Osteoblast (primary cell): ENCODE data around the gene TMEM178B. TPM values are rescaled to one million over a fixed set of nuclear protein-coding genes. Genes with fewer than 3 reads are reported as not detected.

Experiments
- DNase-seq: peaks from one replicate; pipeline ENCODE4 v3.0.0; 2011; ENCODE audit warnings: low spot score, mixed read lengths; ENCODE audit not compliant: insufficient read length; ENCODE audit errors: missing footprints
- H2AFZ ChIP-seq: 2 replicates; pipeline ENCODE4 v1.6.0; 2011; ENCODE audit warnings: mild to moderate bottlenecking, low read length
- H3K27ac ChIP-seq: 2 replicates; pipeline ENCODE4 v1.5.1; 2011; ENCODE audit warnings: mild to moderate bottlenecking, low read depth, low read length, moderate library complexity
- H3K27me3 ChIP-seq: 2 replicates; pipeline ENCODE4 v1.6.0; 2012; ENCODE audit warnings: mild to moderate bottlenecking, control low read depth, inconsistent platforms, low read length, moderate library complexity; ENCODE audit not compliant: insufficient read depth
- H3K36me3 ChIP-seq: 2 replicates; pipeline ENCODE4 v1.5.1; 2011; ENCODE audit warnings: mild to moderate bottlenecking, low read length, control low read depth, moderate library complexity; ENCODE audit not compliant: insufficient read depth
- H3K4me1 ChIP-seq: 2 replicates; pipeline ENCODE4 v1.5.1; 2011; ENCODE audit warnings: mild to moderate bottlenecking, low read length, control low read depth, moderate library complexity; ENCODE audit not compliant: insufficient read depth
- H3K4me2 ChIP-seq: 2 replicates; pipeline ENCODE4 v1.6.0; 2011; ENCODE audit warnings: mild to moderate bottlenecking, low read length; ENCODE audit not compliant: insufficient read depth
- H3K4me3 ChIP-seq: fragments of 200-600 bp; sonication (generic); 3 replicates; pipeline ENCODE4 v1.5.1; 2012; ENCODE audit warnings: mild to moderate bottlenecking, low read length, inconsistent platforms; ENCODE audit not compliant: insufficient read depth
- H3K79me2 ChIP-seq: 2 replicates; pipeline ENCODE4 v1.6.0; 2012; ENCODE audit warnings: mild to moderate bottlenecking, low read length, control low read depth, inconsistent platforms; ENCODE audit not compliant: insufficient read depth
- H3K9me3 ChIP-seq: 2 replicates; pipeline ENCODE4 v1.5.1; 2011; ENCODE audit warnings: low read depth, low read length, control low read depth
- H4K20me1 ChIP-seq: 2 replicates; pipeline ENCODE4 v1.6.0; 2012; ENCODE audit warnings: mild to moderate bottlenecking, low read length, control low read depth; ENCODE audit not compliant: insufficient read depth
- CTCF ChIP-seq: IDR thresholded peaks from 2 replicates; pipeline ENCODE4 v1.5.1; 2011; ENCODE audit warnings: mild to moderate bottlenecking, low read depth, low read length, moderate library complexity; ENCODE audit errors: extremely low read depth
- total RNA-seq: library from RNA; depleted of rRNA; stranded (reverse); fragments of >200 nt; gene quantifications from 2 replicates; pipeline ENCODE4 v1.2.3, GENCODE V29; 2012

Gene TMEM178B
- total RNA-seq, 1 donor: 1.1 TPM

DNA sequence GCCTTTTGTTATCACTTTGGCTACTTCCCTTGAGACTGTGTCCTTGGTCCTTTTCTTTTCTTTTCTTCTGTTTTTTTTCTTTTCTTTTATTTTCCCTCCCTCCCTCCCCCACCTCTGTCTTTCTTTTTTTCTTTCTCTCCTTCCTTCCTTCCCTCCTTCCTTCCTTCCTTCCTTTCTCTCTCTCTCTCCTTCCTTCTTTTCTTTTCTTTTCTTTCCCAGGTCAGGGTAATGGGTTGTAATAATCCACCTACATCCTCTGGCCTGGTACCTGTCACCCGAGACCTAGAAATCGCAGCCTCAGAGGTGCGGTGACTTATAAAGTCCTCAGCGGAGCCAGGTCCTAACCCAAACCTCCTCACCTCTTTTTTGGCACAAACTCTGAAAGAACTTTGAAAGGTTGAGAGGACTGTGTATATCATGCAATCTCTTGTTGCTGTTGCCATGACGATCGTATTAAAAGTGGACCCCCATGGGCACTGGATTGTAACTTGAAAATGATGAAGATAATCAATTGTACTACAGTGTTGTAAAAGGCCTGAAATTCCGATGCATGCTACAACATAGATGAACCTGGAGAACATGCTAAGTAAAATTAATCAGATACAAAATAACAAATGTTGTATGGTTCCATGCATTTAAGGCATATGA is 336.6 kb downstream of the TMEM178B start:
- H3K79me2 ChIP-seq: no peaks in the 10 kb centered on the region
- no peak for DNase-seq
- no peak for TF ChIP-seq CTCF

GRCh38 chr7:141411133-141411532 is 337.3 kb downstream of the TMEM178B start:
- no peak overlapping the region for H2AFZ ChIP-seq
- no peak for DNase-seq
- no peaks in the 10 kb centered on the region for H3K4me1 ChIP-seq
- H3K27ac ChIP-seq: no peak overlapping the region
- H3K9me3 ChIP-seq: no peaks in the 10 kb centered on the region
- no peak for TF ChIP-seq CTCF
- no peaks in the 10 kb centered on the region for H3K27me3 ChIP-seq
- no peaks in the 10 kb centered on the region for H3K79me2 ChIP-seq
- H3K4me2 ChIP-seq: no peak overlapping the region
- H3K4me3 ChIP-seq: no peak overlapping the region
- H3K36me3 ChIP-seq: no peaks in the 10 kb centered on the region
- H4K20me1 ChIP-seq: no peaks in the 10 kb centered on the region

More for the DNA sequence above, 336.6 kb downstream of the TMEM178B start:
- H3K27me3 ChIP-seq: no peaks in the 10 kb centered on the region
- no peaks in the 10 kb centered on the region for H3K4me1 ChIP-seq
- H3K4me2 ChIP-seq: no peak overlapping the region
- H3K27ac ChIP-seq: no peak overlapping the region
- no peak overlapping the region for H3K4me3 ChIP-seq
- H3K36me3 ChIP-seq: no peaks in the 10 kb centered on the region
- no peaks in the 10 kb centered on the region for H3K9me3 ChIP-seq
- H4K20me1 ChIP-seq: no peaks in the 10 kb centered on the region
- no peak overlapping the region for H2AFZ ChIP-seq

GRCh38 chr7:141415999-141416398 is 342.1 kb downstream of the TMEM178B start:
- Histone ChIP-seq H3K4me1 (no peaks in the 10 kb centered on the region), H3K27ac (no peak overlapping the region), H2AFZ (no peak overlapping the region), H3K4me2 (no peak overlapping the region), H3K9me3 (no peaks in the 10 kb centered on the region), H4K20me1 (no peaks in the 10 kb centered on the region), H3K27me3 (no peaks in the 10 kb centered on the region), H3K79me2 (no peaks in the 10 kb centered on the region), H3K36me3 (no peaks in the 10 kb centered on the region), H3K4me3 (no peak overlapping the region)
- DNase-seq: no peak
- TF ChIP-seq CTCF: no peak

DNA sequence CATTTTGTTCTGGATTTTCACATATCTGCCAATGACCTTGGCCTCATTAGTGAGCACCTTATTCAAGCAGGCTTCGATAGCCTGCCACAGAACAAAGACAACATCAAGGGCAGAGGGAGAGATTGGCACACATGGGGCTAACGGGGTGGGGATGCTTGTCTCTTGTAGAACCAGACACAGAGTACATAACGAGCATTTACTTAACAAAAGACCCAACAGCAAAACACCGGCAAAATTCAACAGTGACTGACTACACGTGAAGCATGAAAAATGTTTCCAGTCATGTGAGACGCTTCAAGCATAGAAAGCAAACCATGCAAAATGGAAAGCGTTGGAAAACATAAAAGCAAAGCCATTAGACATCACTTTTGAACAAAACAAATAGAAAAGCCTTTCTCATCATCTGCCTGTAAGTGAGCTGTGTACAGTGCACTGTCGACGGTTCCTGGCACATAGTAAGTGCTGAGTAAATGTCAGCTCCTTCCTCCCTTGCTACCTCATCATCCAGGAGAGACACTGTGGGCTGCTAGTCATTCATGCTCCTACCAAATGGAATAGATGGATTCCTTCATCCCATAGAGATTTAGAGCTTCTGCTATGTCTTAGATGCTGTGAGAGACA is 342.9 kb downstream of the TMEM178B start:
- Histone ChIP-seq H3K27me3 (no peaks in the 10 kb centered on the region), H4K20me1 (no peaks in the 10 kb centered on the region), H3K4me2 (no peak overlapping the region), H3K27ac (no peak overlapping the region), H3K4me1 (no peaks in the 10 kb centered on the region), H3K79me2 (no peaks in the 10 kb centered on the region), H3K36me3 (no peaks in the 10 kb centered on the region), H2AFZ (no peak overlapping the region), H3K9me3 (no peaks in the 10 kb centered on the region), H3K4me3 (no peak overlapping the region)
- TF ChIP-seq CTCF: no peak
- DNase-seq: no peak
